Neuronal stem cell (in vitro differentiated cells): ENCODE measurements around the gene PLXND1.

Source experiments
- DNase-seq: peaks from one replicate; pipeline ENCODE4 v3.0.0-alpha.2; 2013; ENCODE audit warnings: low spot score
- H2AFZ ChIP-seq: one replicate; pipeline ENCODE4 v1.6.1; 2013; ENCODE audit warnings: mild to moderate bottlenecking, low read length, inconsistent platforms
- H2AK5ac ChIP-seq: 2 replicates; pipeline ENCODE4 v1.6.1; 2013; ENCODE audit warnings: low read depth, mild to moderate bottlenecking, inconsistent platforms, low read length, moderate library complexity, mixed read lengths
- H2BK120ac ChIP-seq: 2 replicates; pipeline ENCODE4 v1.6.1; 2013; ENCODE audit warnings: low read depth, mild to moderate bottlenecking, inconsistent platforms, low read length, moderate library complexity, mixed read lengths
- H2BK12ac ChIP-seq: one replicate; pipeline ENCODE4 v1.6.1; 2013; ENCODE audit warnings: low read length, inconsistent platforms
- H2BK15ac ChIP-seq: 2 replicates; pipeline ENCODE4 v1.6.1; 2013; ENCODE audit warnings: mild to moderate bottlenecking, low read length, inconsistent platforms, mixed read lengths
- H2BK5ac ChIP-seq: one replicate; pipeline ENCODE4 v1.6.1; 2013; ENCODE audit warnings: inconsistent platforms, mild to moderate bottlenecking, low read length, moderate library complexity
- H3K14ac ChIP-seq: one replicate; pipeline ENCODE4 v1.6.1; 2013; ENCODE audit warnings: low read length, inconsistent platforms
- H3K18ac ChIP-seq: 2 replicates; pipeline ENCODE4 v1.6.1; 2013; ENCODE audit warnings: low read length, inconsistent platforms
- H3K23ac ChIP-seq: 2 replicates; pipeline ENCODE4 v1.6.1; 2013; ENCODE audit warnings: low read depth, mild to moderate bottlenecking, mixed read lengths, low read length, inconsistent platforms; ENCODE audit not compliant: poor library complexity
- H3K27ac ChIP-seq: replicated peaks from 3 replicates; pipeline ENCODE4 v1.5.1; 2013; ENCODE audit warnings: low read length, inconsistent platforms
- H3K27me3 ChIP-seq, 3 experiments: 2 replicates each; pipeline ENCODE4 v1.6.1; 2013; ENCODE audit warnings: low read length in 3 of 3, mild to moderate bottlenecking in 2 of 3, inconsistent platforms in 1 of 3, low read depth in 1 of 3, mixed read lengths in 1 of 3, moderate library complexity in 1 of 3; ENCODE audit not compliant: control insufficient read depth in 3 of 3, insufficient read depth in 3 of 3
- H3K36me3 ChIP-seq, 2 donors: replicated peaks in 1 of 2; 2 replicates each; pipeline ENCODE4 v1.6.1; 2013; ENCODE audit warnings: low read length in 2 of 2; ENCODE audit not compliant: control insufficient read depth in 2 of 2, insufficient read depth in 2 of 2
- H3K4ac ChIP-seq: 2 replicates; pipeline ENCODE4 v1.6.1; 2013; ENCODE audit warnings: inconsistent platforms, mild to moderate bottlenecking, low read length, moderate library complexity
- H3K4me1 ChIP-seq, 2 donors: 1 replicate in 1 of 2; 2 replicates in 1 of 2; pipeline ENCODE4 v1.6.1; 2013; ENCODE audit warnings: low read length in 2 of 2, low read depth in 1 of 2; ENCODE audit not compliant: control insufficient read depth in 2 of 2, insufficient read depth in 1 of 2
- H3K4me2 ChIP-seq: one replicate; pipeline ENCODE4 v1.6.1; 2013; ENCODE audit warnings: mild to moderate bottlenecking, low read length, inconsistent platforms; ENCODE audit not compliant: insufficient read depth, poor library complexity, severe bottlenecking
- H3K4me3 ChIP-seq, 2 donors: 2 replicates each; pipeline ENCODE4 v1.5.1; 2013; ENCODE audit warnings: low read length in 2 of 2, mild to moderate bottlenecking in 2 of 2, inconsistent platforms in 1 of 2, moderate library complexity in 1 of 2
- H3K79me1 ChIP-seq: one replicate; pipeline ENCODE4 v1.6.1; 2013; ENCODE audit warnings: low read depth, mild to moderate bottlenecking, inconsistent platforms, low read length, moderate library complexity
- H3K9ac ChIP-seq: one replicate; pipeline ENCODE4 v1.6.1; 2013; ENCODE audit warnings: mild to moderate bottlenecking, low read depth, low read length, inconsistent platforms; ENCODE audit not compliant: poor library complexity
- H3K9me3 ChIP-seq, 2 donors: replicated peaks in 1 of 2; 2 replicates each; pipeline versions ENCODE3 to v1.6.1; 2013; ENCODE audit warnings: low read length in 2 of 2, mild to moderate bottlenecking in 2 of 2, inconsistent platforms in 1 of 2, low read depth in 1 of 2, mixed read lengths in 1 of 2, moderate library complexity in 1 of 2; ENCODE audit not compliant: control insufficient read depth in 2 of 2, insufficient read depth in 1 of 2
- H4K8ac ChIP-seq: one replicate; pipeline ENCODE4 v1.6.1; 2013; ENCODE audit warnings: low read depth, mild to moderate bottlenecking, inconsistent platforms, low read length, moderate library complexity
- H4K91ac ChIP-seq: one replicate; pipeline ENCODE4 v1.6.1; 2013; ENCODE audit warnings: low read length, low read depth, mild to moderate bottlenecking, inconsistent platforms; ENCODE audit not compliant: poor library complexity
- WGBS, 2 donors: extraction: QIAGEN DNeasy Blood & Tissue Kit; methylation state at CpG; one replicate each; pipeline ENCODE4 v1.1.7; 2013; ENCODE audit warnings: missing lambda C conversion rate in 2 of 2, mixed read lengths in 1 of 2; ENCODE audit not compliant: insufficient read length in 2 of 2, insufficient replicate concordance in 1 of 2; ENCODE audit errors: extremely low coverage in 2 of 2; 5-methylcytosine and 5-hydroxymethylcytosine counted together

Gene PLXND1

DNA sequence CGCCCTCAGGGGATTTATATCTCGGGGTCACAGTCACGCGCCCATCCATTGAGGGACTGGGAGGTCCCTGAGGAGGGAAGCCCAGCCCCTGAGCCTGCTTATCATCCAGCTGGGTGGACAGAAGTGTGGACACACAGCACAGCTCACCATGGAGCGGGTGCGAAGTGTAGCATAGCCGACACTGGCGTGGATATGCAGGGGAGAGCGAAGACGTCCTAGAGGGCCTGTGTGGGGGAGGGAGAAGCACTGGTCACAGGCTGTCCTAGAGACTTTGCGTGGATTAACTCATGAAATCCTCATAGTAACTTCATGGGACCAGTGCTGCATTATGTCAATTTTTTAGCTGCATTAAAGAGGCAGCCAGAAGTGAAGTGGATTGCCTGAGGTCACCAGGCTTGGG is 26.1 kb upstream of the PLXND1 start:
- no peak for DNase-seq
- H3K9ac ChIP-seq, result no peak overlapping the region
- H2AFZ ChIP-seq, result no peak overlapping the region
- H2BK120ac ChIP-seq, result no peak overlapping the region
- H2AK5ac ChIP-seq, result peak overlapping the region; percentile 57
- H3K4me1 ChIP-seq, result peaks cover 0 to 2% of the 10 kb centered on the region in 2 donors
- no peaks in the 10 kb centered on the region for H3K36me3 ChIP-seq
- no peak overlapping the region for H3K4me3 ChIP-seq
- H2BK12ac ChIP-seq, result no peak overlapping the region
- H3K23ac ChIP-seq, result no peak overlapping the region
- no peak overlapping the region for H2BK15ac ChIP-seq
- H4K8ac ChIP-seq, result no peak overlapping the region
- H3K4me2 ChIP-seq, result no peak overlapping the region
- peaks cover 3 to 4% of the 10 kb centered on the region in 2 donors for H3K9me3 ChIP-seq
- H3K27ac ChIP-seq, result no peak overlapping the region
- no peak overlapping the region for H3K18ac ChIP-seq
- peak overlapping the region; percentile 75 for H2BK5ac ChIP-seq
- no peak overlapping the region for H3K4ac ChIP-seq
- no peak overlapping the region for H3K14ac ChIP-seq
- H3K27me3 ChIP-seq, result no peaks in the 10 kb centered on the region
- H3K79me1 ChIP-seq, result no peaks in the 10 kb centered on the region
- WGBS, 2 donors, result no CpG with 5 or more reads among the region's 11 CpGs
- H4K91ac ChIP-seq, result no peak overlapping the region

DNA sequence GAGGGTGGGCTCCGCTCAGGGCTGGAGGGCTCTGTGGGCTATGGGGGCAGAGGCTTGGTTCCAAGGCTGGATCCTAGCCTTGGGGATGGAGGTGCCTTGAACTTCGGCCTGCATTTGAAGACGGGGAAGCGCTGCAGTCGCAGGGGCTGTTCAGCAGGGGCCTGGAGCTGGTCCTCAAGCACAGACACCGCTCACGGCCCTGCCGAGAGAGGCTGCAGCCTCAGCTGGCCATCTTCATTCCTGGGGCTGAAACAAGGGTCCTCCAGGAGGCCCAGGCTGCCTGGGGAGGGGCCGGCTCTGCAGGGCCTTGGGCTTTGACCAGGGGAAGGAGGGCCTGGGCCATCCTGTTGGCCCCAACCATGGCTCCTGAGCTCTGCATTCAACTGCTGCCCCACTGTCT is 25.6 kb upstream of the PLXND1 start:
- H3K23ac ChIP-seq, result no peak overlapping the region
- no peak overlapping the region for H3K4me2 ChIP-seq
- no CpG with 5 or more reads among the region's 9 CpGs for WGBS, 2 donors
- no peak overlapping the region for H2BK120ac ChIP-seq
- H2AFZ ChIP-seq, result no peak overlapping the region
- H3K9me3 ChIP-seq, result peaks cover 3 to 4% of the 10 kb centered on the region in 2 donors
- no peaks in the 10 kb centered on the region for H3K79me1 ChIP-seq
- H3K27me3 ChIP-seq, result no peaks in the 10 kb centered on the region
- no peak overlapping the region for H4K8ac ChIP-seq
- no peak overlapping the region for H3K9ac ChIP-seq
- H3K4ac ChIP-seq, result no peak overlapping the region
- no peak overlapping the region for H3K27ac ChIP-seq
- H3K36me3 ChIP-seq, result no peaks in the 10 kb centered on the region
- no peak overlapping the region for H2BK15ac ChIP-seq
- no peak overlapping the region for H2BK12ac ChIP-seq
- H3K14ac ChIP-seq, result no peak overlapping the region
- no peak for DNase-seq
- peak overlapping the region; percentile 21 for H3K18ac ChIP-seq
- H4K91ac ChIP-seq, result no peak overlapping the region
- H3K4me3 ChIP-seq, result no peak overlapping the region
- H2AK5ac ChIP-seq, result no peak overlapping the region
- H2BK5ac ChIP-seq, result peak overlapping the region; percentile 75
- peaks cover 2% of the 10 kb centered on the region in 2 donors for H3K4me1 ChIP-seq

DNA sequence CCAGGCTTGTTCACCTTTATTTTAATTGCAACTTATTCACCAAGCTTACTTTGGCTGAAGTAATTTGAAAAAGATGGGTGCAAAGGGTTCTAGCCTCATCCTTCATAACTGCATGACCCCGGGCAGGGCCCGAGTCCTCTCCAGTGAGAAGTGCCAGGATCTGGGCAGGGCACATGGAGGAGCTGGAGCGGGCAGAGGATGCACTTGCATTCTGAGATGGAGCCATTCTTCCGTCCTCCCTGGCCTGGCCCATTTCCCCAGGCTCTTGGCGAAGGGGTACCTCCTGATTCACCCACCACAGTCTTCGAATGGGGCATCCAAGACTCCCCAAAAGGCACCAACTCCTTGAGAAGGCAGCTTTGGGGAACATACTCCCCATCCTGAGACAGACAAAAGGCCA is 22.5 kb upstream of the PLXND1 start:
- no peak overlapping the region for H3K4me2 ChIP-seq
- DNase-seq, result no peak
- peak overlapping the region; percentile 18 for H3K23ac ChIP-seq
- H3K4me1 ChIP-seq, result peaks cover 11% of the 10 kb centered on the region in 2 donors
- no peak overlapping the region for H2BK15ac ChIP-seq
- no peak overlapping the region for H2BK12ac ChIP-seq
- H2BK120ac ChIP-seq, result no peak overlapping the region
- no peak overlapping the region for H3K4me3 ChIP-seq
- no peaks in the 10 kb centered on the region for H3K36me3 ChIP-seq
- H3K9me3 ChIP-seq, result no peaks in the 10 kb centered on the region
- no peaks in the 10 kb centered on the region for H3K79me1 ChIP-seq
- peak overlapping the region; percentile 59 for H3K18ac ChIP-seq
- no peak overlapping the region for H3K14ac ChIP-seq
- no peak overlapping the region for H2AK5ac ChIP-seq
- no peak overlapping the region for H4K8ac ChIP-seq
- no CpG with 5 or more reads among the region's 6 CpGs for WGBS, 2 donors
- no peak overlapping the region for H2BK5ac ChIP-seq
- no peak overlapping the region for H3K27ac ChIP-seq
- H3K9ac ChIP-seq, result no peak overlapping the region
- H3K4ac ChIP-seq, result no peak overlapping the region
- no peak overlapping the region for H4K91ac ChIP-seq
- no peak overlapping the region for H2AFZ ChIP-seq
- no peaks in the 10 kb centered on the region for H3K27me3 ChIP-seq

DNA sequence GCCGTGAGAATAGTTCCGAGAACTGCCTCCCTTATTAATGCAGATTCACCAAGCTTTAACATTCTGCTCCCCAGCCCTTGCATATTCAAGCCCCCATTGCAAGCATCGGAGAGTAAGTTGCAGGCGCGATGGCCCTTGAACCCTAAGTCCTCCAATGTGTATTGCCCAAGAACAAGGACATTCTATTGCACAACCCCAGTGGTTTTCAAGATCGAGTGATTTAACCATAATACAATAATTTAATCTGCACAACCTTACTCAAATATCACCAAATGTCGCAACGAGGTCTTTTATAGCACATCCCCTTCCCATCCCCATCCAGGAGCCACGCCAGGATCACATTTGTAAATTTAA is 21.7 kb upstream of the PLXND1 start:
- H2BK5ac ChIP-seq, result peak overlapping the region; percentile 82
- no CpG with 5 or more reads among the region's 9 CpGs for WGBS, 2 donors

More for the DNA sequence above, 21.7 kb upstream of the PLXND1 start:
- H2BK15ac ChIP-seq, result no peak overlapping the region
- H2AFZ ChIP-seq, result peak overlapping the region; percentile 20
- H4K91ac ChIP-seq, result no peak overlapping the region
- no peak for DNase-seq
- no peak overlapping the region for H3K27ac ChIP-seq
- no peak overlapping the region for H3K4me3 ChIP-seq
- no peaks in the 10 kb centered on the region for H3K9me3 ChIP-seq
- peak overlapping the region; percentile 92 for H3K4me2 ChIP-seq
- no peak overlapping the region for H2AK5ac ChIP-seq
- H3K18ac ChIP-seq, result no peak overlapping the region
- H3K4ac ChIP-seq, result no peak overlapping the region
- no peaks in the 10 kb centered on the region for H3K79me1 ChIP-seq
- no peaks in the 10 kb centered on the region for H3K36me3 ChIP-seq
- no peaks in the 10 kb centered on the region for H3K27me3 ChIP-seq
- no peak overlapping the region for H3K14ac ChIP-seq
- H2BK120ac ChIP-seq, result no peak overlapping the region
- peaks cover 11% of the 10 kb centered on the region in 2 donors for H3K4me1 ChIP-seq
- H3K23ac ChIP-seq, result no peak overlapping the region
- H3K9ac ChIP-seq, result no peak overlapping the region
- H2BK12ac ChIP-seq, result no peak overlapping the region
- H4K8ac ChIP-seq, result no peak overlapping the region
